ENCODE data around the gene TEX22.

DNA sequence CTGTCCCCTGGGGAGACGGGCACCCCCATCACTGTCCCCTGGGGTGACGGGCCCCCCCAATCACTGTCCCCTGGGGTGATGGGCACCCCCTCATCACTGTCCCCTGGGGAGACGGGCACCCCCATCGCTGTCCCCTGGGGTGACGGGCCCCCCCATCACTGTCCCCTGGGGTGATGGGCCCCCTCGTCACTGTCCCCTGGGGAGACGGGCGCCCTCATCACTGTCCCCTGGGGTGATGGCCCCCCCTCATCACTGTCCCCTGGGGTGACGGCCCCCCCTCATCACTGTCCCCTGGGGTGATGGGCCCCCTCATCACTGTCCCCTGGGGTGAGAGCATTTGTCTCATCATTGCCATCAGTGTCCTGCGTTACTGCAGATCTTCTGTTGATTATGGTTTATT is 45.2 kb upstream of the TEX22 start:
- TF ChIP-seq FOXA1 (IDR thresholded peaks at IDR 0.05), result no peak
- TF ChIP-seq CTBP1 (IDR thresholded peaks at IDR 0.05; ENCODE audit: borderline replicate concordance), result no peak
- no peak for TF ChIP-seq FOXM1 (IDR thresholded peaks at IDR 0.05; ENCODE audit: borderline replicate concordance)
- no peak for TF ChIP-seq BHLHE40 (IDR thresholded peaks at IDR 0.05; ENCODE audit: borderline replicate concordance)
- no peak for TF ChIP-seq SP1 (IDR thresholded peaks at IDR 0.05)
- TF ChIP-seq FOXK2 (IDR thresholded peaks at IDR 0.05), result no peak
- TF ChIP-seq SUZ12 (IDR thresholded peaks at IDR 0.05), result no peak
- TF ChIP-seq NFRKB (IDR thresholded peaks at IDR 0.05), result no peak
- TF ChIP-seq L3MBTL2 (conservative IDR thresholded peaks at IDR 0.05), result no peak
- no peak for TF ChIP-seq ARNT (IDR thresholded peaks at IDR 0.05)
- no peak for TF ChIP-seq LEF1 (IDR thresholded peaks at IDR 0.05; ENCODE audit: borderline replicate concordance)
- TF ChIP-seq HDGF (IDR thresholded peaks at IDR 0.05; ENCODE audit: borderline replicate concordance), result no peak
- TF ChIP-seq, protein P1, sequence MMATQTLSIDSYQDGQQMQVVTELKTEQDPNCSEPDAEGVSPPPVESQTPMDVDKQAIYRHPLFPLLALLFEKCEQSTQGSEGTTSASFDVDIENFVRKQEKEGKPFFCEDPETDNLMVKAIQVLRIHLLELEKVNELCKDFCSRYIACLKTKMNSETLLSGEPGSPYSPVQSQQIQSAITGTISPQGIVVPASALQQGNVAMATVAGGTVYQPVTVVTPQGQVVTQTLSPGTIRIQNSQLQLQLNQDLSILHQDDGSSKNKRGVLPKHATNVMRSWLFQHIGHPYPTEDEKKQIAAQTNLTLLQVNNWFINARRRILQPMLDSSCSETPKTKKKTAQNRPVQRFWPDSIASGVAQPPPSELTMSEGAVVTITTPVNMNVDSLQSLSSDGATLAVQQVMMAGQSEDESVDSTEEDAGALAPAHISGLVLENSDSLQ (IDR thresholded peaks at IDR 0.05), result no peak
- TF ChIP-seq ELF4 (IDR thresholded peaks at IDR 0.05), result no peak
